ENCODE data around the gene PUS10.

Gene PUS10

GRCh38 chr2:60963190-60963589 is 54.9 kb downstream of the PUS10 start:
- ChIA-PET POLR2A (no interaction called here), CTCF (no interaction called here)
- no peaks in the 10 kb centered on the region for H3K36me3 ChIP-seq (ENCODE audit: control insufficient read depth in 2 of 2, insufficient read depth in 1 of 2, low read length in 2 of 2)
- no peak for TF ChIP-seq ZSCAN16 (tag by site-specific recombination; IDR thresholded peaks at IDR 0.05)
- TF ChIP-seq ZNF610 (tag by site-specific recombination; IDR thresholded peaks at IDR 0.05; ENCODE audit: borderline replicate concordance), result no peak
- TF ChIP-seq, protein P1, sequence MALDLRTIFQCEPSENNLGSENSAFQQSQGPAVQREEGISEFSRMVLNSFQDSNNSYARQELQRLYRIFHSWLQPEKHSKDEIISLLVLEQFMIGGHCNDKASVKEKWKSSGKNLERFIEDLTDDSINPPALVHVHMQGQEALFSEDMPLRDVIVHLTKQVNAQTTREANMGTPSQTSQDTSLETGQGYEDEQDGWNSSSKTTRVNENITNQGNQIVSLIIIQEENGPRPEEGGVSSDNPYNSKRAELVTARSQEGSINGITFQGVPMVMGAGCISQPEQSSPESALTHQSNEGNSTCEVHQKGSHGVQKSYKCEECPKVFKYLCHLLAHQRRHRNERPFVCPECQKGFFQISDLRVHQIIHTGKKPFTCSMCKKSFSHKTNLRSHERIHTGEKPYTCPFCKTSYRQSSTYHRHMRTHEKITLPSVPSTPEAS (tag by site-specific recombination; IDR thresholded peaks at IDR 0.05), result no peak
- TF ChIP-seq ZFP69B (tag by site-specific recombination; IDR thresholded peaks at IDR 0.05), result no peak
- TF ChIP-seq ZNF23 (tag by site-specific recombination; IDR thresholded peaks at IDR 0.05; ENCODE audit: borderline replicate concordance), result no peak
- no peak for TF ChIP-seq ZNF24 (tag by site-specific recombination; IDR thresholded peaks at IDR 0.05)
- no peak for TF ChIP-seq ZNF776 (tag by site-specific recombination; IDR thresholded peaks at IDR 0.05; ENCODE audit: borderline replicate concordance)
- TF ChIP-seq, protein P2, sequence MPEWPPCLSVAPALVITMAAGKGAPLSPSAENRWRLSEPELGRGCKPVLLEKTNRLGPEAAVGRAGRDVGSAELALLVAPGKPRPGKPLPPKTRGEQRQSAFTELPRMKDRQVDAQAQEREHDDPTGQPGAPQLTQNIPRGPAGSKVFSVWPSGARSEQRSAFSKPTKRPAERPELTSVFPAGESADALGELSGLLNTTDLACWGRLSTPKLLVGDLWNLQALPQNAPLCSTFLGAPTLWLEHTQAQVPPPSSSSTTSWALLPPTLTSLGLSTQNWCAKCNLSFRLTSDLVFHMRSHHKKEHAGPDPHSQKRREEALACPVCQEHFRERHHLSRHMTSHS (tag by site-specific recombination; IDR thresholded peaks at IDR 0.05), result no peak
- no peak for TF ChIP-seq ZNF626 (tag by site-specific recombination; IDR thresholded peaks at IDR 0.05)
- TF ChIP-seq, protein P3, sequence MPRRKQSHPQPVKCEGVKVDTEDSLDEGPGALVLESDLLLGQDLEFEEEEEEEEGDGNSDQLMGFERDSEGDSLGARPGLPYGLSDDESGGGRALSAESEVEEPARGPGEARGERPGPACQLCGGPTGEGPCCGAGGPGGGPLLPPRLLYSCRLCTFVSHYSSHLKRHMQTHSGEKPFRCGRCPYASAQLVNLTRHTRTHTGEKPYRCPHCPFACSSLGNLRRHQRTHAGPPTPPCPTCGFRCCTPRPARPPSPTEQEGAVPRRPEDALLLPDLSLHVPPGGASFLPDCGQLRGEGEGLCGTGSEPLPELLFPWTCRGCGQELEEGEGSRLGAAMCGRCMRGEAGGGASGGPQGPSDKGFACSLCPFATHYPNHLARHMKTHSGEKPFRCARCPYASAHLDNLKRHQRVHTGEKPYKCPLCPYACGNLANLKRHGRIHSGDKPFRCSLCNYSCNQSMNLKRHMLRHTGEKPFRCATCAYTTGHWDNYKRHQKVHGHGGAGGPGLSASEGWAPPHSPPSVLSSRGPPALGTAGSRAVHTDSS (tag by site-specific recombination; IDR thresholded peaks at IDR 0.05), result no peak
- no peak for TF ChIP-seq ZNF48 (tag by site-specific recombination; IDR thresholded peaks at IDR 0.05)
- H3K4me3 ChIP-seq (ENCODE audit: low read depth, low read length), result no peak overlapping the region
- H3K27ac ChIP-seq (ENCODE audit: extremely low read depth, low read depth, low read length), result no peak overlapping the region
- H3K9me3 ChIP-seq (ENCODE audit: control insufficient read depth, insufficient read depth, low read depth, low read length), result no peaks in the 10 kb centered on the region
- no peaks in the 10 kb centered on the region for H3K4me1 ChIP-seq (ENCODE audit: control insufficient read depth, insufficient read depth, low read length)

DNA sequence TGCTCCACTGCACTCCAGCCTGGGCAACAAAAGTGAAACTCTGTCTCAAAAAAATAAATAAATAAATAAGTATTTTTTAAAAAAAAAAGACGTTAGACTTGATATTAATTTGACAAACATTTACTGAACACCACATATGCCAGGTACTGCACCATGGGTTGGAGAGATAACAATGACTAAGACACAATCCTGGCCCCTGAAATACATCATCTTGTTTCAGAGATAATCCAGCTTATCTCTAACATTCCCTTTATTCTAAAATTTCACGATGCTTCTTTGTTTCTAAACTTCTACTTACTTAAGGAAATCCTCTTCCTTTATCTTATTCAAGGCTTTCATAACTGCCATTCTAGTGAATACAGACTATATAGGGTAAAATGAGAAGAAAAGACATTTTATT is 55.5 kb downstream of the PUS10 start:
- no peaks in the 10 kb centered on the region for H3K9me3 ChIP-seq (ENCODE audit: control insufficient read depth, insufficient read depth, low read depth, low read length)
- H3K4me1 ChIP-seq (ENCODE audit: control insufficient read depth, insufficient read depth, low read length), result no peaks in the 10 kb centered on the region; the same call in 1 of the 2 replicates
- CTCF ChIA-PET, result no interaction called here
- POLR2A ChIA-PET, result no interaction called here
- no peaks in the 10 kb centered on the region for H3K36me3 ChIP-seq (ENCODE audit: control insufficient read depth in 2 of 2, insufficient read depth in 1 of 2, low read length in 2 of 2)
- no peak overlapping the region for H3K27ac ChIP-seq (ENCODE audit: extremely low read depth, low read depth, low read length)
- H3K4me3 ChIP-seq (ENCODE audit: low read depth, low read length), result no peak overlapping the region
- TF ChIP-seq SALL2 (tag by site-specific recombination; IDR thresholded peaks at IDR 0.05; ENCODE audit: borderline replicate concordance) (no peak), OSR2 (tag by site-specific recombination; IDR thresholded peaks at IDR 0.05) (no peak), KLF17 (tag by site-specific recombination; IDR thresholded peaks at IDR 0.05) (no peak), ZNF600 (tag by site-specific recombination; IDR thresholded peaks at IDR 0.05) (no peak), ZNF530 (tag by site-specific recombination; IDR thresholded peaks at IDR 0.05; ENCODE audit: low read depth) (no peak), ZNF670 (tag by site-specific recombination; IDR thresholded peaks at IDR 0.05; ENCODE audit: low read depth) (no peak), ZNF768 (tag by site-specific recombination; IDR thresholded peaks at IDR 0.05) (no peak)

DNA sequence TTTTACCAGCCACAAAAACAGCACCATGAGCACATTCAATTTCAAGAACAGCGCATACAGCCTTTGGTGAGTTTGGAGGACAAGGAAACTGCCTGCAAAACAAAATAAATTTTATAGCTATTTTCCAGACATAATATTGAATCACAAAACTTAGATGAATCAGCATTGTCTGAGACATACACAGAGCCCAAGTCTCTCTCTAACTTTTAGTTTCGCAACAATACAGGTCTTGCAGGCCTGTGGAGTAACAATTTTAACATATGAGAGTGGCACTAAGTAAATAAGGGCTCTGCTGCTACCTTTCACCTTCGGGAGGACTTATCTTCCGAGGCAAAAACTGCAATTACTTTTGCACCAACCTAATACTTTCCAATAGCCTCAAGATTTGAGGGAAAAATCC is 56.6 kb downstream of the PUS10 start:
- Histone ChIP-seq H3K4me1 (ENCODE audit: control insufficient read depth, insufficient read depth, low read length) (no peaks in the 10 kb centered on the region; the same call in 1 of the 2 replicates), H3K36me3 (ENCODE audit: control insufficient read depth in 2 of 2, insufficient read depth in 1 of 2, low read length in 2 of 2) (no peaks in the 10 kb centered on the region), H3K27ac (ENCODE audit: extremely low read depth, low read depth, low read length) (no peak overlapping the region), H3K4me3 (ENCODE audit: low read depth, low read length) (no peak overlapping the region), H3K9me3 (ENCODE audit: control insufficient read depth, insufficient read depth, low read depth, low read length) (no peaks in the 10 kb centered on the region)
- CTCF ChIA-PET, result no interaction called here
- POLR2A ChIA-PET, result no interaction called here
- no peak for TF ChIP-seq ZNF394 (tag by site-specific recombination; IDR thresholded peaks at IDR 0.05; ENCODE audit: borderline replicate concordance)
- no peak for TF ChIP-seq FEZF1 (tag by site-specific recombination; IDR thresholded peaks at IDR 0.05)
- TF ChIP-seq GLIS1 (tag by site-specific recombination; IDR thresholded peaks at IDR 0.05), result no peak
- TF ChIP-seq ZNF701 (tag by site-specific recombination; IDR thresholded peaks at IDR 0.05), result no peak
- no peak for TF ChIP-seq MEIS1 (CRISPR knock-in tag; IDR thresholded peaks at IDR 0.05; ENCODE audit: borderline replicate concordance)
- no peak for TF ChIP-seq ZNF24 (tag by site-specific recombination; IDR thresholded peaks at IDR 0.05)
- no peak for TF ChIP-seq ZNF610 (tag by site-specific recombination; IDR thresholded peaks at IDR 0.05; ENCODE audit: borderline replicate concordance)
- no peak for TF ChIP-seq TCF7L2 (IDR thresholded peaks at IDR 0.05; ENCODE audit: borderline replicate concordance, low read depth, low read length)
- TF ChIP-seq ZNF571 (tag by site-specific recombination; IDR thresholded peaks at IDR 0.05), result no peak
- TF ChIP-seq, protein P4, sequence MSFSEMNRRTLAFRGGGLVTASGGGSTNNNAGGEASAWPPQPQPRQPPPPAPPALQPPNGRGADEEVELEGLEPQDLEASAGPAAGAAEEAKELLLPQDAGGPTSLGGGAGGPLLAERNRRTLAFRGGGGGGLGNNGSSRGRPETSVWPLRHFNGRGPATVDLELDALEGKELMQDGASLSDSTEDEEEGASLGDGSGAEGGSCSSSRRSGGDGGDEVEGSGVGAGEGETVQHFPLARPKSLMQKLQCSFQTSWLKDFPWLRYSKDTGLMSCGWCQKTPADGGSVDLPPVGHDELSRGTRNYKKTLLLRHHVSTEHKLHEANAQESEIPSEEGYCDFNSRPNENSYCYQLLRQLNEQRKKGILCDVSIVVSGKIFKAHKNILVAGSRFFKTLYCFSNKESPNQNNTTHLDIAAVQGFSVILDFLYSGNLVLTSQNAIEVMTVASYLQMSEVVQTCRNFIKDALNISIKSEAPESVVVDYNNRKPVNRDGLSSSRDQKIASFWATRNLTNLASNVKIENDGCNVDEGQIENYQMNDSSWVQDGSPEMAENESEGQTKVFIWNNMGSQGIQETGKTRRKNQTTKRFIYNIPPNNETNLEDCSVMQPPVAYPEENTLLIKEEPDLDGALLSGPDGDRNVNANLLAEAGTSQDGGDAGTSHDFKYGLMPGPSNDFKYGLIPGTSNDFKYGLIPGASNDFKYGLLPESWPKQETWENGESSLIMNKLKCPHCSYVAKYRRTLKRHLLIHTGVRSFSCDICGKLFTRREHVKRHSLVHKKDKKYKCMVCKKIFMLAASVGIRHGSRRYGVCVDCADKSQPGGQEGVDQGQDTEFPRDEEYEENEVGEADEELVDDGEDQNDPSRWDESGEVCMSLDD (tag by site-specific recombination; IDR thresholded peaks at IDR 0.05), result no peak
- no peak for TF ChIP-seq ZNF549 (tag by site-specific recombination; IDR thresholded peaks at IDR 0.05)
